ENCODE data around the gene SLAMF8.

SLAMF8 gene

DNA sequence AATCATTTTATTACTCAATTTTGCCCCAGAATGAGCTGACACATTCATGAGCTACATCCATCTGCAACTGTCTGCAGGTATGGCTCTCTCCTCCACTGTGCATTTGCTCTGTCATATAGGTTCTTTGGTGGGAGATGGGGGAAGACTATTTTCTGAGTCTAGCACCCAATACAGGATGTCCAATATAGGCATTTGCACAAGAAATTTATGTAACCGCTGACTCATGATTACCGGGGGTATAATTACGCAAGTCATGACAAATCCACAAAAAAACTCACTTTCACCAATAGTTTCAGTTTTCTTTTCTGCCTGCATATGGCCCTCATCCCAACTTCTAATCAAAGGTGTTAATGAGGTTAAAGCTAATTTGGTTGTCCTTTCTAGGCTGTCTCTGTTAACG is 53.3 kb downstream of the SLAMF8 start:
- in situ Hi-C loops (cut with MboI; ENCODE audit: low sequenced_read_pairs, unreplicated experiment), result no loop called here
- TF ChIP-seq, protein P1, sequence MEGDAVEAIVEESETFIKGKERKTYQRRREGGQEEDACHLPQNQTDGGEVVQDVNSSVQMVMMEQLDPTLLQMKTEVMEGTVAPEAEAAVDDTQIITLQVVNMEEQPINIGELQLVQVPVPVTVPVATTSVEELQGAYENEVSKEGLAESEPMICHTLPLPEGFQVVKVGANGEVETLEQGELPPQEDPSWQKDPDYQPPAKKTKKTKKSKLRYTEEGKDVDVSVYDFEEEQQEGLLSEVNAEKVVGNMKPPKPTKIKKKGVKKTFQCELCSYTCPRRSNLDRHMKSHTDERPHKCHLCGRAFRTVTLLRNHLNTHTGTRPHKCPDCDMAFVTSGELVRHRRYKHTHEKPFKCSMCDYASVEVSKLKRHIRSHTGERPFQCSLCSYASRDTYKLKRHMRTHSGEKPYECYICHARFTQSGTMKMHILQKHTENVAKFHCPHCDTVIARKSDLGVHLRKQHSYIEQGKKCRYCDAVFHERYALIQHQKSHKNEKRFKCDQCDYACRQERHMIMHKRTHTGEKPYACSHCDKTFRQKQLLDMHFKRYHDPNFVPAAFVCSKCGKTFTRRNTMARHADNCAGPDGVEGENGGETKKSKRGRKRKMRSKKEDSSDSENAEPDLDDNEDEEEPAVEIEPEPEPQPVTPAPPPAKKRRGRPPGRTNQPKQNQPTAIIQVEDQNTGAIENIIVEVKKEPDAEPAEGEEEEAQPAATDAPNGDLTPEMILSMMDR (IDR thresholded peaks at IDR 0.05; ENCODE audit: borderline replicate concordance, control extremely low read depth, extremely low read depth, insufficient read depth, missing control alignments), result no peak
- DNase-seq (ENCODE audit: low spot score), result no peak

DNA sequence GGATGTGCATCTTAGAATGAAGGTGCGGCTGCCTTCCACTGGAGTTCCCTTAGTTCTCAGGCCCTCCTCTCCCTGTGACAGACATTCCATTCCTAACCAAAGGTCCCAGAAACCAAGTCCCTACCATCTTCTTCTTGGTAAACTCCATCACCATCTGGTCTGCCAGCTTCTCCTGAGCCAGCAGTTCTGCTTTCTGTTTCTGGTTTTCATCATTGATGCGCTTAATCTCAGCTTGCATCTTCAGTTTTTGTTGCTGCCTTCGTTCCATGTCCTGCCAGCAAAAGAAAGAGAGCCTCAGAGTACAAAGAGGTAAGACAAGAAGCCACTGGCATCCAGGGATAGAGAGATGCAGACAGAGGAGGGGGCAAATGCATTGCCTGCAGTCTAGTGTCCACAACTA is 53.8 kb downstream of the SLAMF8 start:
- no peak for DNase-seq (ENCODE audit: low spot score)
- TF ChIP-seq, protein P1 (IDR thresholded peaks at IDR 0.05; ENCODE audit: borderline replicate concordance, control extremely low read depth, extremely low read depth, insufficient read depth, missing control alignments), result no peak
- in situ Hi-C loops (cut with MboI; ENCODE audit: low sequenced_read_pairs, unreplicated experiment), result no loop called here

DNA sequence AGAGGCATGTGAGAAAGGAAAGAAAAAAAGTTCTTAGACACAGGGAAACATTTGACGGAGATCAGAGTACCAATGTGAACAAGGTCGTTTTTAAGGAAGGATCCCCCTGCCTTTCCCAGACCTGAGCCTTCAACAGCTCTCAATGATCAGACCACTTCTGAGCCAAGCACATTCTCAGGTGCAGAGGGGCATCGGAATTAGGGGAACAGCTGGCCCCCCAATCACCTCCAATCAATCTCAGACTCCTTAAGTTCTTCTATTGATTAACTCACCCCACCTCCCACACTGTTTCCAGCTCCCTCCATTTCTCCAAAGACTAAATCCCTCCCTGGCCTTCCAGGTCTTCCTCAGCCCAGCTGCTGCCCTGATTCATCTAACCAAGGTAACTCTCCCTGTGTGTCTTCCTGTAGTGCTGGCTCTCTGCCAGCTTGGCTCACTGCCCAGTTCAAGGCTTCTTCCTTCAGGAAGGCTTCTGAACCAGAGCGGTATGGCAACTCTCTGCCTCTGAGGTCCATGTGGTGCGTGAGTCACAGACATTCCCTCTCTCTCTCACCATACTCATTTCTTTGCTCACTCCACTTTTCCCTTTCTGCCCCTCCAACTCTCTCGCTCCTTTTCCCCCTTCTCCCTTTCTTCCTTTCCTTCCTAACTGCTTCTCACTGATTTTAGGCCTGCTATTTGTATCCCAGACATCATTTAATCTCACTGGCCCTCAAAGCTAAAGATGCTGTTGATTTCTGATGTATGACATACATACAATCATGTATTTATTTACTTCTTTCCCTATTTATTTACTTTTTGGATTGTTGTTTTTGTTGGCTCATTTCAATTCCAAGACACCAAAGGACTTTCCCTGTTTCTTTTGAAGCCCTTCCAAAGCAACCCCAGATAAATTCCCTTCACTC is 55.2 kb downstream of the SLAMF8 start:
- no peak for DNase-seq (ENCODE audit: low spot score)
- TF ChIP-seq, protein P1 (IDR thresholded peaks at IDR 0.05; ENCODE audit: borderline replicate concordance, control extremely low read depth, extremely low read depth, insufficient read depth, missing control alignments), result no peak
- in situ Hi-C loops (cut with MboI; ENCODE audit: low sequenced_read_pairs, unreplicated experiment), result no loop called here

DNA sequence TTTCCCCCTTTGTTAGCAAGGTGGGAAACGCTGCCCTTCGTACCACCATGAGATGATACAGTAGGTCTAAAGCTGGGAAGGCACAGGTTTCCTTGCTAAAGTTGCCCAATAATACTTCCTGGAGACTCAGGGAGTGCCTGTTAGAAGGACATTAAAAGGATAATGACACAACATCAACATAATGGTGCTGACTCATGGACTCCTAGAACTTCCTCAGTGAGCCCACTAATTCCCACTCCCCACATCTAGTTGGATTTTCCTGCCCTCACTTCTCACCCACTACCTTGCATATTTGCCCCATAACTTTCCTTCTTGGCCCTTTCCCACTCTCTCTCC is 55.8 kb downstream of the SLAMF8 start:
- in situ Hi-C loops (cut with MboI; ENCODE audit: low sequenced_read_pairs, unreplicated experiment), result no loop called here
- DNase-seq (ENCODE audit: low spot score), result no peak

DNA sequence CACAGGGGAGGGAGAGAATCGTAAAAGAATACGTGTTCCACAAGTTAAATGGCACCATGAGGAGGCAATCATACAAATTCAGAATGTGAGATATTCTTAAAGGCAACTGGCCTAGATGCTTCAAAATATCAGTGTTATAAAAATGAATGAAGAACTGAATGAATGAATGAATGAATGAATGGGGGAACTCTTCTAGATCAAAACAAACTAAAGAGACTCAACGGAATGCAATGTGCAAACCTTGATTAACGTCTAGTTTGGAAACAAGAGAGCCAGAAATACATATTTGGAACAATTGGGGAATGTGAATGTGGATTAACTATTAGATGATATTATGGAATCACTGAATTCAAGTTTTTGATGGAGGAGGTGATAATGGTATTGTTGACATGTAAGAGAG is 56.5 kb downstream of the SLAMF8 start:
- no peak for DNase-seq (ENCODE audit: low spot score)
- in situ Hi-C loops (cut with MboI; ENCODE audit: low sequenced_read_pairs, unreplicated experiment), result no loop called here
- TF ChIP-seq, protein P1 (IDR thresholded peaks at IDR 0.05; ENCODE audit: borderline replicate concordance, control extremely low read depth, extremely low read depth, insufficient read depth, missing control alignments), result no peak

More for the DNA sequence above, 55.8 kb downstream of the SLAMF8 start:
- TF ChIP-seq, protein P1 (IDR thresholded peaks at IDR 0.05; ENCODE audit: borderline replicate concordance, control extremely low read depth, extremely low read depth, insufficient read depth, missing control alignments), result no peak

DNA sequence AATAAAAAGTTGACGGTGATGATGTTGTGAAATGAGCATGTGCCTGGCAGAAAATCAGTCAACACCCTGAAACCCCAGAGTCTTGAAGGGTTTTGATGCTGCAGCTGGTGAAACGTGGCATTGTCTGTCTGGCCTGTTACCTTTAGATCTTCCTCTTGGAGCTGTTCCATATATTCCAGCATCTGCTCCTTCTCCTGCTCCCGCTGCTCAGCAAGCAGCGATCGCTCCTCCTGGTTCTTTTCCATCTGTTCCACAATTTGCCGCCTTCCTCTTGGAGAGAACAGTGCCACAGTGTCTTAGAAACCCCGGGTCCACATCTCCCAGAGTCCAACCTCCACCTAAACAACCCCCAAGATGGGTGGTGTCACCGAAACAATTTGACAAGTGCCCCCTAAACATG is 57.6 kb downstream of the SLAMF8 start:
- DNase-seq (ENCODE audit: low spot score), result no peak
- in situ Hi-C loops (cut with MboI; ENCODE audit: low sequenced_read_pairs, unreplicated experiment), result no loop called here
- TF ChIP-seq, protein P1 (IDR thresholded peaks at IDR 0.05; ENCODE audit: borderline replicate concordance, control extremely low read depth, extremely low read depth, insufficient read depth, missing control alignments), result no peak

Data from GM13976 (cell line).